MM.1S (cell line): Measurements from ENCODE around the gene APH1B.

Experiments
- EZH2 ChIP-seq: fragments of 300-600 bp; sonication (generic); optimal IDR thresholded peaks from 2 replicates; pipeline ENCODE3; 2017; ENCODE audit warnings: low read depth, mild to moderate bottlenecking, antibody characterized with exemption, low read length, mixed read lengths
- EZH2phosphoT487 ChIP-seq: fragments of 300-600 bp; sonication (generic); IDR thresholded peaks from 2 replicates; pipeline ENCODE4 v1.6.1; 2018; ENCODE audit warnings: antibody characterized with exemption, low read length
- TF ChIP-seq, protein P1 (sequence below): fragments of 300-600 bp; sonication (generic); IDR thresholded peaks from 2 replicates; pipeline ENCODE4 v1.5.1; 2016; ENCODE audit warnings: antibody characterized with exemption, low read length, mixed read lengths

GRCh38 chr15:63301088-63301487, 23.7 kb downstream of the APH1B start:
- TF ChIP-seq, protein P1, sequence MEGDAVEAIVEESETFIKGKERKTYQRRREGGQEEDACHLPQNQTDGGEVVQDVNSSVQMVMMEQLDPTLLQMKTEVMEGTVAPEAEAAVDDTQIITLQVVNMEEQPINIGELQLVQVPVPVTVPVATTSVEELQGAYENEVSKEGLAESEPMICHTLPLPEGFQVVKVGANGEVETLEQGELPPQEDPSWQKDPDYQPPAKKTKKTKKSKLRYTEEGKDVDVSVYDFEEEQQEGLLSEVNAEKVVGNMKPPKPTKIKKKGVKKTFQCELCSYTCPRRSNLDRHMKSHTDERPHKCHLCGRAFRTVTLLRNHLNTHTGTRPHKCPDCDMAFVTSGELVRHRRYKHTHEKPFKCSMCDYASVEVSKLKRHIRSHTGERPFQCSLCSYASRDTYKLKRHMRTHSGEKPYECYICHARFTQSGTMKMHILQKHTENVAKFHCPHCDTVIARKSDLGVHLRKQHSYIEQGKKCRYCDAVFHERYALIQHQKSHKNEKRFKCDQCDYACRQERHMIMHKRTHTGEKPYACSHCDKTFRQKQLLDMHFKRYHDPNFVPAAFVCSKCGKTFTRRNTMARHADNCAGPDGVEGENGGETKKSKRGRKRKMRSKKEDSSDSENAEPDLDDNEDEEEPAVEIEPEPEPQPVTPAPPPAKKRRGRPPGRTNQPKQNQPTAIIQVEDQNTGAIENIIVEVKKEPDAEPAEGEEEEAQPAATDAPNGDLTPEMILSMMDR = no peak
- TF ChIP-seq EZH2 (no peak), EZH2phosphoT487 (no peak)
